HepG2 (cell line): ENCODE measurements around the gene VASN. TPM values are rescaled to one million over a fixed set of nuclear protein-coding genes. Genes with fewer than 3 reads are reported as not detected.

ENCODE experiments used
- ARNT ChIP-seq: fragments of 450-650 bp; IDR thresholded peaks from 2 replicates; pipeline ENCODE4 v1.6.1; 2017
- DMAP1 ChIP-seq: IDR thresholded peaks from 2 replicates; pipeline ENCODE4 v1.6.1; 2016
- EEA1 ChIP-seq: sonication (generic); formaldehyde crosslinking; IDR thresholded peaks from 2 replicates; pipeline ENCODE4 v1.5.1; 2020; ENCODE audit warnings: mild to moderate bottlenecking, missing genetic modification reagents, borderline replicate concordance
- KDM5A ChIP-seq: fragments of 200-600 bp; sonication (generic); IDR thresholded peaks from 2 replicates; pipeline ENCODE4 v1.7.0; 2018; ENCODE audit warnings: antibody characterized with exemption, mild to moderate bottlenecking, low read length, borderline replicate concordance
- KIAA2018 ChIP-seq: sonication (generic); formaldehyde crosslinking; IDR thresholded peaks from 2 replicates; pipeline ENCODE4 v1.5.0; 2020; ENCODE audit warnings: mild to moderate bottlenecking, missing genetic modification reagents, borderline replicate concordance
- NR2F1 ChIP-seq, 2 experiments: fragments of 450-650 bp in 1 of 2; formaldehyde crosslinking in 1 of 2; IDR thresholded peaks; 2 replicates each; pipeline versions ENCODE4 v1.5.0 to v1.6.1; 2016 to 2020; ENCODE audit warnings: mild to moderate bottlenecking in 1 of 2, missing compliant biosample characterization in 1 of 2, missing genetic modification reagents in 1 of 2, moderate library complexity in 1 of 2
- PRDM10 ChIP-seq: sonication (generic); formaldehyde crosslinking; IDR thresholded peaks from 2 replicates; pipeline ENCODE4 v1.4.0; 2020; ENCODE audit warnings: low read depth, missing genetic modification reagents
- SATB2 ChIP-seq: sonication (generic); formaldehyde crosslinking; IDR thresholded peaks from 2 replicates; pipeline ENCODE4 v1.5.0; 2020; ENCODE audit warnings: missing genetic modification reagents
- SUZ12 ChIP-seq: fragments of 150-350 bp; IDR thresholded peaks from 2 replicates; pipeline ENCODE4 v1.6.1; 2014; ENCODE audit warnings: low read depth, low read length
- ZBTB42 ChIP-seq: sonication (generic); formaldehyde crosslinking; IDR thresholded peaks from 2 replicates; pipeline ENCODE4 v1.5.0; 2020; ENCODE audit warnings: mild to moderate bottlenecking, missing genetic modification reagents
- ZBTB8A ChIP-seq: sonication (generic); formaldehyde crosslinking; IDR thresholded peaks from 2 replicates; pipeline ENCODE4 v1.4.0; 2020; ENCODE audit warnings: mild to moderate bottlenecking, low read depth, missing genetic modification reagents, borderline replicate concordance
- ZNF160 ChIP-seq: sonication (generic); formaldehyde crosslinking; IDR thresholded peaks from 2 replicates; pipeline ENCODE4 v1.8.0; 2022; ENCODE audit warnings: mild to moderate bottlenecking, inconsistent platforms, missing genetic modification reagents
- ZNF24 ChIP-seq: fragments of 450-650 bp; IDR thresholded peaks from 2 replicates; pipeline ENCODE4 v1.6.1; 2017; ENCODE audit warnings: antibody characterized with exemption, mild to moderate bottlenecking
- ZNF260 ChIP-seq: sonication (generic); formaldehyde crosslinking; IDR thresholded peaks from 2 replicates; pipeline ENCODE4 v1.4.0; 2020; ENCODE audit warnings: missing genetic modification reagents, low read depth, mild to moderate bottlenecking, borderline replicate concordance
- ZNF597 ChIP-seq: sonication (generic); formaldehyde crosslinking; IDR thresholded peaks from 2 replicates; pipeline ENCODE4 v1.5.0; 2020; ENCODE audit warnings: missing genetic modification reagents
- polyA plus RNA-seq, 8 experiments: library from polyadenylated mRNA; depleted of rRNA in 3 of 8; stranded (reverse) in 7 of 8; unstranded in 1 of 8; fragments of >200 nt; fragmentation: Illumina TruSeq in 4 of 8; extraction: Trizol in 4 of 8; gene quantifications; 2 replicates each; pipeline versions ENCODE4 v1.2.1 to v1.2.3, GENCODE V29; 2011 to 2016; ENCODE audit warnings: low read depth in 4 of 8, missing spikeins in 1 of 8, mixed read lengths in 1 of 8; ENCODE audit not compliant: insufficient read depth in 1 of 8
- total RNA-seq, 5 experiments: library from RNA; depleted of rRNA; stranded (reverse); fragments of >200 nt; fragmentation: Illumina TruSeq; extraction: Trizol; gene quantifications; 2 replicates each; pipeline ENCODE4 v1.2.3, GENCODE V29; 2016; ENCODE audit warnings: low read depth in 1 of 5

VASN gene
- total and polyA plus RNA-seq, 2 of the 13 experiments (the other 11 are each of a cell fraction or from before 2014, with no cell fraction given) = 8.4 to 18.2 TPM

GRCh38 chr16:4370570-4371356 is 885 bp upstream of the VASN start (continued):
- TF ChIP-seq KIAA2018 (no peak), SUZ12 (no peak), ZNF260 (no peak), PRDM10 (CRISPR knock-in tag) (peak; percentile 65), ZBTB8A (CRISPR knock-in tag) (no peak), DMAP1 (CRISPR knock-in tag) (no peak), ARNT (no peak), ZNF597 (CRISPR knock-in tag) (no peak), ZNF24 (no peak), NR2F1 (CRISPR knock-in tag; IDR thresholded peaks at IDR 0.05) (no peak), ZNF160 (CRISPR knock-in tag) (no peak), KDM5A (no peak), ZBTB42 (CRISPR knock-in tag) (no peak), SATB2 (no peak), EEA1 (CRISPR knock-in tag) (no peak)
